Gastrocnemius medialis (tissue), 4 donors: ENCODE data around the gene GSG1.

ENCODE experiments used
- CTCF ChIP-seq, 5 experiments: fragments of 450-650 bp in 3 of 5; fragments of 200-600 bp in 2 of 5; sonication (generic) in 2 of 5; IDR thresholded peaks in 4 of 5; conservative IDR thresholded peaks in 1 of 5; 1 replicate in 4 of 5; 2 replicates in 1 of 5; pipeline ENCODE4 v1.5.1; 2016 to 2019; ENCODE audit warnings: antibody characterized with exemption in 5 of 5, mild to moderate bottlenecking in 3 of 5, moderate library complexity in 3 of 5
- POLR2A ChIP-seq, 2 donors: fragments of 450-650 bp; IDR thresholded peaks; one replicate each; pipeline ENCODE4 v1.6.1; 2017; ENCODE audit warnings: antibody characterized with exemption in 2 of 2, mild to moderate bottlenecking in 2 of 2, moderate library complexity in 2 of 2

DNA sequence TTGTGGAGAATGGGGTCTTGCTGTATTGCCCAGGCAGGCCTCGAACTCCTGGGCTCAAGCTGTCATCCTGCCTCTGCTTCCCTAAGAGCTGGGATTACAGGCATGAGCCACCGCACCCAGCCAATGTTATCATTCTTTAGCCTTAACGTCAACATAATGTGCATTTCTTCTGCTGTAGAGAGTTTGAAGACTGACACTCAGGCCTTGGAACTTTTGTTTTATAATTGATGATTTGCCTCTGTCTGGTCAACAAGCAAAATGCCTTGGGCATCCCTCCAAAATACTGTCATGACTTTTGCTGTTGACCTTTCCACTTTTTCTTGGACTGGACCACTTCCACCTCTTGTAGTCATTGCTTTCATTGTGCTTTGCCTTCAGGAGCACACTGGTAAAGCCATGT, 30.3 kb downstream of the GSG1 start:
- TF ChIP-seq CTCF (IDR thresholded peaks at IDR 0.05 in 4 of 5, conservative IDR thresholded peaks at IDR 0.05 in 1 of 5) = no peak
- no peak for TF ChIP-seq POLR2A (IDR thresholded peaks at IDR 0.05)
